ENCODE data around the gene MYBPHL. TPM values are rescaled to one million over a fixed set of nuclear protein-coding genes. Genes with fewer than 3 reads are reported as not detected.
A peak's percentile ranks its signal among the peaks of the same experiment; 100 is the strongest.

The MYBPHL gene
- total RNA-seq, 1 donor from 2014 or later: not detected

GRCh38 chr1:109277434-109278204 is 29.2 kb downstream of the MYBPHL start:
- DNase-seq (ENCODE audit: low spot score in 2 of 2, unreplicated experiment in 2 of 2): peak in 1 of 2 experiments; percentile 78
- H3K4me3 Mint-ChIP-seq: no peak overlapping the region
- peaks cover 50% of the 10 kb centered on the region for H3K4me1 Mint-ChIP-seq
- peak; percentile 90 for TF ChIP-seq CTCF (IDR thresholded peaks at IDR 0.05; ENCODE audit: unreplicated experiment)
- H3K27me3 Mint-ChIP-seq (ENCODE audit: low read depth): no peaks in the 10 kb centered on the region
- H3K27ac Mint-ChIP-seq: peak overlapping the region; percentile 83
- H3K9me3 Mint-ChIP-seq: no peaks in the 10 kb centered on the region
- peaks cover 6% of the 10 kb centered on the region for H3K36me3 Mint-ChIP-seq

- no peak for TF ChIP-seq CTCF (IDR thresholded peaks at IDR 0.05; ENCODE audit: unreplicated experiment)
- Mint-ChIP-seq H3K4me3 (peak overlapping the region; percentile 32), H3K9me3 (no peaks in the 10 kb centered on the region), H3K27ac (peak overlapping the region; percentile 76), H3K36me3 (peaks cover 9% of the 10 kb centered on the region), H3K4me1 (peaks cover 41% of the 10 kb centered on the region), H3K27me3 (ENCODE audit: low read depth) (no peaks in the 10 kb centered on the region)
- DNase-seq (ENCODE audit: low spot score in 2 of 2, unreplicated experiment in 2 of 2): no peak
Observed at GRCh38 chr1:109275706-109276345, 31.0 kb downstream of the MYBPHL start.

- Mint-ChIP-seq H3K27ac (peak overlapping the region; percentile 78), H3K4me3 (peak overlapping the region; percentile 38), H3K4me1 (peaks cover 41% of the 10 kb centered on the region), H3K36me3 (peaks cover 13% of the 10 kb centered on the region), H3K9me3 (no peaks in the 10 kb centered on the region), H3K27me3 (ENCODE audit: low read depth) (no peaks in the 10 kb centered on the region)
- TF ChIP-seq CTCF (IDR thresholded peaks at IDR 0.05; ENCODE audit: unreplicated experiment): no peak
- no peak for DNase-seq (ENCODE audit: low spot score in 2 of 2, unreplicated experiment in 2 of 2)
Observed at GRCh38 chr1:109274533-109275476, 32.0 kb downstream of the MYBPHL start.

GRCh38 chr1:109273570-109274288 is 33.1 kb downstream of the MYBPHL start:
- TF ChIP-seq CTCF (IDR thresholded peaks at IDR 0.05; ENCODE audit: unreplicated experiment): no peak
- no peaks in the 10 kb centered on the region for H3K27me3 Mint-ChIP-seq (ENCODE audit: low read depth)
- DNase-seq (ENCODE audit: low spot score in 2 of 2, unreplicated experiment in 2 of 2): no peak
- H3K27ac Mint-ChIP-seq: peak overlapping the region; percentile 28
- H3K4me3 Mint-ChIP-seq: peak overlapping the region; percentile 18
- H3K9me3 Mint-ChIP-seq: no peaks in the 10 kb centered on the region
- peaks cover 9% of the 10 kb centered on the region for H3K36me3 Mint-ChIP-seq
- H3K4me1 Mint-ChIP-seq: peaks cover 41% of the 10 kb centered on the region

Measured in mesothelial cell of epicardium (in vitro differentiated cells).